PC-9 (cell line): ENCODE measurements around the gene MTMR8. TPM values are rescaled to one million over a fixed set of nuclear protein-coding genes. Genes with fewer than 3 reads are reported as not detected.

Experiments
- BruUV-seq: library from RNA; stranded (reverse); fragments of 400-500 nt; replicated peaks from 2 replicates; lab custom pipeline; 2021; lab: Mats Ljungman, UMichigan
- CTCF ChIA-PET: fragments of 300-600 bp; sonication (Branson Sonifier 250); formaldehyde crosslinking; loops from one replicate; lab custom pipeline; 2022; ENCODE audit warnings: antibody characterized with exemption; lab: Charles Lee
- POLR2A ChIA-PET: fragments of 300-600 bp; sonication (Branson Sonifier 250); formaldehyde crosslinking; loops from one replicate; lab custom pipeline; 2022; ENCODE audit warnings: antibody characterized with exemption; ENCODE audit not compliant: unreplicated experiment; lab: Charles Lee
- DNase-seq, 2 experiments: peaks; one replicate each; pipeline versions ENCODE4 v3.0.0 to v3.0.0-alpha.2; 2015 to 2022; ENCODE audit warnings: mixed read lengths in 1 of 2
- H2AFZ ChIP-seq: fragments of 200-600 bp; sonication (generic); 2 replicates; pipeline ENCODE4 v1.8.1; 2017; ENCODE audit warnings: antibody characterized with exemption
- H3F3A ChIP-seq: fragments of 200-600 bp; sonication (generic); 2 replicates; pipeline ENCODE4 v1.8.1; 2017; ENCODE audit warnings: antibody characterized with exemption, mild to moderate bottlenecking, low read depth; ENCODE audit not compliant: insufficient read depth
- H3K27ac ChIP-seq: fragments of 200-600 bp; sonication (generic); 2 replicates; pipeline ENCODE4 v1.6.1; 2016; ENCODE audit warnings: mixed run types
- H3K27me3 ChIP-seq: fragments of 200-600 bp; sonication (generic); 2 replicates; pipeline ENCODE4 v1.6.1; 2016; ENCODE audit warnings: low read depth, mixed run types; ENCODE audit not compliant: insufficient read depth
- H3K36me3 ChIP-seq: fragments of 200-600 bp; sonication (generic); 2 replicates; pipeline ENCODE4 v1.6.1; 2016; ENCODE audit warnings: low read depth, mixed run types
- H3K4me1 ChIP-seq: fragments of 200-600 bp; sonication (generic); replicated peaks from 2 replicates; pipeline ENCODE4 v1.6.1; 2016; ENCODE audit warnings: mixed run types; ENCODE audit not compliant: insufficient read depth
- H3K4me2 ChIP-seq: fragments of 200-600 bp; sonication (generic); 2 replicates; pipeline ENCODE4 v1.6.1; 2017; ENCODE audit warnings: mixed run types
- H3K4me3 ChIP-seq: fragments of 200-600 bp; sonication (generic); 2 replicates; pipeline ENCODE4 v1.6.1; 2016; ENCODE audit warnings: mixed run types
- H3K79me2 ChIP-seq: fragments of 200-600 bp; sonication (generic); 2 replicates; pipeline ENCODE4 v1.6.1; 2017; ENCODE audit warnings: low read depth, mixed run types
- H3K9me2 ChIP-seq: fragments of 200-600 bp; sonication (generic); 2 replicates; pipeline ENCODE4 v1.8.1; 2017; ENCODE audit warnings: mild to moderate bottlenecking; ENCODE audit not compliant: insufficient read depth
- H3K9me3 ChIP-seq: fragments of 200-600 bp; sonication (generic); 2 replicates; pipeline ENCODE4 v1.8.1; 2016; ENCODE audit warnings: low read depth; ENCODE audit not compliant: insufficient read depth
- H4K20me1 ChIP-seq: fragments of 200-600 bp; sonication (generic); 2 replicates; pipeline ENCODE4 v1.8.1; 2017; ENCODE audit not compliant: insufficient read depth
- CTCF ChIP-seq: fragments of 200-600 bp; sonication (generic); conservative IDR thresholded peaks from 2 replicates; pipeline ENCODE4 v1.6.1; 2017; ENCODE audit warnings: mixed run types, antibody characterized with exemption, mild to moderate bottlenecking, moderate library complexity
- EZH2 ChIP-seq: fragments of 200-600 bp; sonication (generic); IDR thresholded peaks from 2 replicates; pipeline ENCODE4 v1.8.0; 2017; ENCODE audit warnings: antibody characterized with exemption, low read depth
- intact Hi-C: fragments of 100-400 bp; cut with micrococcal nuclease; formaldehyde crosslinking; loops from one replicate; pipeline ENCODE4 v1.10.0; 2022; ENCODE audit not compliant: unreplicated experiment
- total RNA-seq: library from RNA; stranded (reverse); gene quantifications from 2 replicates; pipeline ENCODE4 v1.2.3, GENCODE V29; 2021

MTMR8 gene
- total RNA-seq, 1 experiment from 2014 or later = 1.9 TPM

GRCh38 chrX:64437218-64437617 lies 42.0 kb upstream of the MTMR8 start:
- POLR2A ChIA-PET = no interaction called here
- Histone ChIP-seq H3F3A (no peaks in the 10 kb centered on the region), H3K27me3 (no peaks in the 10 kb centered on the region), H3K4me2 (no peak overlapping the region), H3K9me2 (no peaks in the 10 kb centered on the region), H3K4me3 (no peak overlapping the region), H3K9me3 (no peaks in the 10 kb centered on the region), H2AFZ (no peak overlapping the region), H4K20me1 (no peaks in the 10 kb centered on the region), H3K36me3 (no peaks in the 10 kb centered on the region), H3K27ac (no peak overlapping the region), H3K4me1 (no peaks in the 10 kb centered on the region), H3K79me2 (no peaks in the 10 kb centered on the region)
- CTCF ChIA-PET = interaction anchor here (0.5 kb wide), 1 partner anchor 52 kb away, joined by 12 read pairs; no protein-coding TSS in a partner anchor
- intact Hi-C loops = no loop called here
- no peak for DNase-seq
- BruUV-seq = no TSS peak
- TF ChIP-seq EZH2 (no peak), CTCF (no peak)

GRCh38 chrX:64428371-64428770 lies 33.1 kb upstream of the MTMR8 start:
- no peaks in the 10 kb centered on the region for H4K20me1 ChIP-seq
- no peak overlapping the region for H3K27ac ChIP-seq
- H3K9me2 ChIP-seq = no peaks in the 10 kb centered on the region
- no peaks in the 10 kb centered on the region for H3K4me1 ChIP-seq
- no peaks in the 10 kb centered on the region for H3K79me2 ChIP-seq
- H3K4me2 ChIP-seq = no peak overlapping the region
- ChIA-PET CTCF (interaction anchor here (0.6 kb wide), 1 partner anchor 1636 kb away, joined by 7 read pairs; no protein-coding TSS in a partner anchor), POLR2A (interaction anchor here (0.6 kb wide), 1 partner anchor 231 kb away, joined by 3 read pairs; no protein-coding TSS in a partner anchor)
- no peak for DNase-seq
- no peak overlapping the region for H2AFZ ChIP-seq
- no peaks in the 10 kb centered on the region for H3K36me3 ChIP-seq
- no peaks in the 10 kb centered on the region for H3F3A ChIP-seq
- H3K9me3 ChIP-seq = no peaks in the 10 kb centered on the region
- TF ChIP-seq CTCF = no peak
- no peak for TF ChIP-seq EZH2
- BruUV-seq = no TSS peak
- intact Hi-C loops = no loop called here
- H3K4me3 ChIP-seq = no peak overlapping the region
- H3K27me3 ChIP-seq = no peaks in the 10 kb centered on the region

DNA sequence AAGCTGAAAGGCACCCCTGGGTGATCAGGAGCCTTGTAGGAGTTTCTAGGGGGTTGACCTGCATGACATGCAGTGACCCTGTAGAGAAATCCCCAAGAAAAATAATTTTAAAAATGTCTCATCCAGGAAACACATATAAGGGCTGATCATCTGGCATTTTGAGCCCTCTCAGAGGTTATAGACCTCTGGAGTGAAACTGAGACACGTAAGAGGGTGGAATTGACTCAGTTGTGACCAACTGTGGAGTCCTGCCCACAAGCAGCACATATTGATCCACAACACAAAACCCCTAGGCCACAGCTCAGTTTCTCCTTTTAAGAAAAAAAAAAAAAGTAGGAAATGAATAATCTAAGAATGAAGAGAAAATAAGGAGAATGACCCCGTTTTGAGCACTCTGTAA lies 32.5 kb upstream of the MTMR8 start:
- Histone ChIP-seq H3K79me2 (no peaks in the 10 kb centered on the region), H3K27me3 (no peaks in the 10 kb centered on the region), H3K4me1 (no peaks in the 10 kb centered on the region), H3K27ac (no peak overlapping the region), H3K9me2 (no peaks in the 10 kb centered on the region), H3K4me2 (no peak overlapping the region), H4K20me1 (no peaks in the 10 kb centered on the region), H3K9me3 (no peaks in the 10 kb centered on the region), H3F3A (no peaks in the 10 kb centered on the region), H3K36me3 (no peaks in the 10 kb centered on the region), H3K4me3 (no peak overlapping the region), H2AFZ (no peak overlapping the region)
- ChIA-PET POLR2A (no interaction called here), CTCF (no interaction called here)
- DNase-seq = no peak
- intact Hi-C loops = no loop called here
- BruUV-seq = no TSS peak
- TF ChIP-seq EZH2 = no peak
- no peak for TF ChIP-seq CTCF
